ENCODE data around the gene RIMBP2. TPM values are rescaled to one million over a fixed set of nuclear protein-coding genes. Genes with fewer than 3 reads are reported as not detected.
A peak's percentile ranks its signal among the peaks of the same experiment; 100 is the strongest.

RIMBP2 gene
- polyA plus RNA-seq, 1 donor: 1.0 TPM

- no peak for DNase-seq (ENCODE audit: low read depth)
These were observed 177.6 kb downstream of the RIMBP2 start for GRCh38 chr12:130538343-130539095.

- no peak for DNase-seq (ENCODE audit: low read depth)
These were observed 178.4 kb downstream of the RIMBP2 start for GRCh38 chr12:130537655-130538054.

- no peak for DNase-seq (ENCODE audit: low read depth)
These were observed 179.0 kb downstream of the RIMBP2 start for GRCh38 chr12:130537051-130537450.

GRCh38 chr12:130530429-130530828 lies 185.7 kb downstream of the RIMBP2 start:
- DNase-seq (ENCODE audit: low read depth): no peak

GRCh38 chr12:130529781-130530180 lies 186.3 kb downstream of the RIMBP2 start:
- DNase-seq (ENCODE audit: low read depth): no peak

GRCh38 chr12:130527239-130527638 lies 188.9 kb downstream of the RIMBP2 start:
- no peak for DNase-seq (ENCODE audit: low read depth)

- DNase-seq (ENCODE audit: low read depth): peak; percentile 1
These were observed 189.3 kb downstream of the RIMBP2 start for GRCh38 chr12:130526813-130527212.

- no peak for DNase-seq (ENCODE audit: low read depth)
These were observed 190.5 kb downstream of the RIMBP2 start for GRCh38 chr12:130525384-130526172.

- no peak for DNase-seq (ENCODE audit: low read depth)
These were observed 191.3 kb downstream of the RIMBP2 start for GRCh38 chr12:130524759-130525158.

- DNase-seq (ENCODE audit: low read depth): no peak
These were observed 192.1 kb downstream of the RIMBP2 start for GRCh38 chr12:130523863-130524614.

- DNase-seq (ENCODE audit: low read depth): no peak
These were observed 192.9 kb downstream of the RIMBP2 start for GRCh38 chr12:130523208-130523607.

- DNase-seq (ENCODE audit: low read depth): no peak
These were observed 193.8 kb downstream of the RIMBP2 start for GRCh38 chr12:130522244-130522834.

GRCh38 chr12:130521375-130522124 lies 194.5 kb downstream of the RIMBP2 start:
- no peak for DNase-seq (ENCODE audit: low read depth)

GRCh38 chr12:130520784-130521183 lies 195.3 kb downstream of the RIMBP2 start:
- no peak for DNase-seq (ENCODE audit: low read depth)

GRCh38 chr12:130517588-130517987 lies 198.5 kb downstream of the RIMBP2 start:
- DNase-seq (ENCODE audit: low read depth): no peak

- DNase-seq (ENCODE audit: low read depth): no peak
These were observed 201.9 kb downstream of the RIMBP2 start for GRCh38 chr12:130514149-130514551.

- DNase-seq (ENCODE audit: low read depth): no peak
These were observed 202.5 kb downstream of the RIMBP2 start for GRCh38 chr12:130513556-130513955.

GRCh38 chr12:130511285-130511684 lies 204.8 kb downstream of the RIMBP2 start:
- DNase-seq (ENCODE audit: low read depth): no peak

GRCh38 chr12:130509454-130509853 lies 206.6 kb downstream of the RIMBP2 start:
- DNase-seq (ENCODE audit: low read depth): no peak

- DNase-seq (ENCODE audit: low read depth): no peak
These were observed 207.3 kb downstream of the RIMBP2 start for GRCh38 chr12:130508847-130509246.

- DNase-seq (ENCODE audit: low read depth): no peak
These were observed 207.8 kb downstream of the RIMBP2 start for GRCh38 chr12:130508318-130508717.

Data from forelimb muscle (tissue), 1 donor.